ENCODE data around the gene USP2.

Gene USP2

DNA sequence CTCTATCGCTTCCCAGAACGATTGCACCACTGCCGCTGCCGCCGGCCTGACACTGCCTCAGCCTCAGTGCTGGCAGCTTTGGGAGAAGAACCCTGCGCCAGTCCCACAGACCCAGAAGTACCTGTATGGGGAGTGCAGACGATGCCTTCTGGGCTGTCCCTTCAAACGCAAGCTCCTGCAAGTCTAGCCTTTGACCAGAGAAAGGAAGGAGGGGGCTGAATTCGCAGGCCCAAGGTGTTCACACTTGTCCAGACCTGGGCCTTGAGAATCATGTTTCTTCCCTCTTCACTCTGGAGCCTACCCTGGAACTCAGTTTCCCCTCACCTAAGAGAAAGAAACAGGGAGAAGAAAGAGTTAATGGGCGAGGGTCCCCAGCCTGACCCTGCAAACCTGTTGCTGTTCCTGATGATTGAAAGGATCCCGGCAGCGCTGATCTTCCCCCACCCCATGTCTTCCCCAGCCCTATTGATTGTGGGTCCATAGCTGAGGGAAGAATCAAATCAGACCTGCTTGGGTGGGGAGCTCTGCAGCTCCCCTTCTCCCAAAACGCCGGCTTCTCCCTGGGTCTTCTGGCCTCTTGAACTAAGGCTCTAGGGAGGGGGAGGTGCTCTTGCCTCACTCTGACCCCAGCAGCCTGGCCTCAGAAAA lies 63.8 kb downstream of the USP2 start:
- DNase-seq: peak in 2 of 10 donors; percentile 71 to 87
- intact Hi-C loops (cut with DNase I): no loop called here

DNA sequence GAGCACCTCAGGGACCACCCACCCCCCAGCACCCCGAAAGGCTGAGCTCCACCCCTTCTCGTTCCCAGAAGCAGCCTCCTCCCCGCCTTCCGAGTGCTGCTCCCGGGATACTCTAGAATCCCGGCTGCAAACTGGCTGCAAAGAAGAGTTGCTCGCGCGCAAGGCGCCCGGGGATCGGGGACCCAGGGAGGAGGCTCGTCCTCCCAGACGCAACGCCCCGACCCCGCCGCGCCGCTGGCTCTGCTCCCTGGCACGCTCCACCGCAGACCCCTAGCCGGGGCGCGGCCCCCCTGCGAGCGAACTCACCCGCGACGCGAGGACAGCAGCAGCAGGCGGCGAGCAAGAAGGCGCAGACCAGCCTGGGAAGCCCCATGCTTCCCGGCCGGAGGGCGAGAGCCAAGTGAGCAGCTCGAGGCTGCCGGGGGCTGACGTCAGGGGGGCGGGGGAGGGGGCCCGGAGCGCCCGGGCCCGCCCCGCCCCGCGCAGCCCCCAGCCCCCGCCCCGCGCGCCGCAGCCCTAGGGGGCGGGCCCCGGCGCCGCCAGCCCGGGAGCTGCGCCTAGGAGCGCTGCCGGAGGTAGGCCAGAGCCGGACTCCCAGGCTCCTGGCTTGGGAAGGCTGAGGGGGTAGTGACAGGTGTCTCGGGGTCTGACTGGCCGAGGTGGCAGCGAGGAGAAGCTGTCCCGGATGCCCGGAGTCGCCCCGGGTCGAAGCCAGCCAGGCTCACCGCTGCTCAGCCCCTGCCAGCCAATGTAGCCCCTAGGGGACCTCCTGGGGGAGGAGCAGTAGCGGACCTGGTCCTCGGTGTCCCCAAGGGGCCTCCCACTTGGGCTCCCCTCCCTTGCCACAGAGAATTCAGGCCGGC lies 64.5 kb downstream of the USP2 start, which contains the start of gene MCAM:
TSS of gene MCAM (minus strand) at position 402 of the 863 bp plus-strand sequence. CDS start at position 373, 29 bp downstream.
- intact Hi-C loops (cut with DNase I): no loop called here
- peak in 5 of 10 donors; percentile 34 to 91 (median 77) for DNase-seq

DNA sequence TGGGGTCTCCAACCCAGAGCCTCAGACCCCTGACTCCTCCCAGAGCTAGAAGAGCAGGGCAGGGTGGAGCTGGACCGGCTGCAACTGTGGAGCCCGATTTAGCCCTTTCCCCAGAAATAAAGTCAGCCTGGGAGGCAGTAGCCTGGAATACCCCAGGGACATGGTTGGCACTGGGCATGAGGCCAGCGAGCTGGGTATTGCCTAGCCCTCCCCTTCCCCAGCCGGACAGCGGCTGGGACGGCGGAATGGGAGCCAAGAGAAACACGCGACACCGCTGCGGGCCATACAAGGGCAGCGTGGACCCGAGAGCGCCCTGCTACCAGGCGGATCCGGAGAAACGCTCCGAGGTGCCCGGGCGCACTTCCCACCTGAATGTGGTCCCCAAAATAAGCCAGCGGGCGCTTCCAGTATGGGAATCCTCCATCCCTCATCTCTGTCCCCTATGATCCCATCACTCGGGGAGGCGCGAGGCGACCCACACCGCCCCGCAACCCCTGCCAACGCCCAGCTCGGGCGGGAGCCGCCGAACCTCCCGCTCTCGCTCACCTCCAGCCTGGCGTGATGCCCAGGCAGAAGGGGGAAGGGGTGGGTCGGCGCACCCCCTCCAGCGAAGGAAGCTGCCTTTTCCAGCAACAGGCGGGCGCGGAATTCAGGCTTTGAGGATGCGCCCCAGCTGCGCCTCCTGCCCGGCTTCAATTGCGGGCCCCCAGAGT lies 65.3 kb downstream of the USP2 start:
- intact Hi-C loops (cut with DNase I): no loop called here

DNA sequence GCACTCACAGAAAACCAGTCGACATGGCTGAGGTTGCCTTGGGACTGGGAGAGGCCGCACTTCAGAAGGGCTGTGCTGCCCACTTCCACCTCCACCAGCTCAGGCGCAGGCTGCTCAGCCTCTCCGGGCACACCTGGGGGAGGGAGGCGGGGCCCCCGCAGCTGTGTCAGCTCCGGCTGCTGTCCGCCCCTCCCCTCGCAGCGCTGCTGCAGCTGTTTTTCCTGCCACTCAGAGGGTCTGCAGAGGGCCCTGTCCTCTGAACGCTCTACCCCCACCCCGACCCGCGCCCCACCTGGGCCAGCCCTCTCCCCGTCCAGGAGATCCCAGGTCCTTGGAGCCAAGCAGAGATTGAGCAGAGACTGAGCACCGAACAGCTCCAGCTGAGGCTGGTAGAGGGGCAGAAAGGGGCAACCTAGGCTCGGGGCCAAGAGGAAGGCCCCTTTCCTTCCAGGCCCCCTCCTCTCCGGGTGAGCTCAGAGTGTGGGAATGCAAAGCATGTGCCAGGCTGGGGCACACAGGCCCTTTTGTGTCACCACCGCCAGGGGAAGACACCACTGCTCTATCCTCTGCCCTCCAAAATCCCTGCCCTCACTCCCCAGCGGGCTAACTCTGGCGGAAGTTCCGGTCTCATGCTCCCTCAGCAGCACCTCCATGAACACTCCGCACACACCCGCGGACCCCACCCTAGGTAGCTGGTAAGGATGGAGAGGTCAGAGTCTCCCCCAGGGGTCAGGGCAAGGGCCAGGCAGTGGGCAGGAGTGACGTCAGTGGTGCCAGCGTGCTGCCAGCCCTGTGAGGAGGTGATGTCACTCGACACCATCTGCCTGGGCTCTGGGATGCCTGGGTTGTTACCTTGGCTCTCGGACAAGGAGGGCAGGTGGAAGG lies 66.1 kb downstream of the USP2 start:
- intact Hi-C loops (cut with DNase I): no loop called here
- peak in 8 of 10 donors; percentile 32 to 95 (median 60) for DNase-seq

More for the DNA sequence above, 65.3 kb downstream of the USP2 start:
- DNase-seq: peak; percentile 59 to 96 (median 79)

DNA sequence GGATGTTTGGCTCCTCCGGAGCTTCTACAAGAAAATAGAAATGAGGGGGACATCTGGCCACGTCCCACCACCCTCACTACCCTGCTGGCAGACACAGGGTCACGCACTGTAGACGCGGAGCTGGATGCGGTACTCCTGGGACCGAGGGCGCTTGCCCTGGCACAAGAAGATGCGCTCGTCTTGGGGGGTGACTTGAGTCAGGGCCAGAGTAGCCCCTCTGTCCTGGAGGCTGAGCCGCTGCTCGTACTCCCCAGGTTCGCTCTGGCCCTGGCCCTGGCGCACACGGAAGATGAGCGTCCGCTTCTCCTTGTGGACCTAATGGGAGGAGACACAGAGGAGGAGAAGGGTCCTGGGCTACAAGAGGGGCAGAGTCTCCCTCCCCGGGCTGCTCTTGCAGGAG lies 66.8 kb downstream of the USP2 start:
- DNase-seq: no peak
- intact Hi-C loops (cut with DNase I): no loop called here

DNA sequence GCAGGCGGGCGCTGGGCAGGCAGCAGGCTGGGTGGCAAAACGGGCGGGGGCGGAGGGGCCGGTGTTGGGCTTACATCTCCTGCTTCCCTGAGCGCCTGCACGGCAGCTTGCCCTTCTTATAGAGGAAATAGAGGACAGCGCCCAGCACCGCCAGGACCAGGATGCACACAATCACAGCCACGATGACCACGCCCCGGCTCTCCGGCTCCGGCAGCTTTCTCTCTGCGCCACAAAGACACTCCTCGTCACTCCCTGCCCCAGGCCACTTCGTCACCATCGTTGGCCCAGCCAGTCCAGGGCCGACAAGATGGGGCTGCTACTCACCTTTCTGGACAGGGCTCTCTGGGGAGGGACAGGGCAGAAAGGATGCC lies 70.8 kb downstream of the USP2 start:
- no peak for DNase-seq
- intact Hi-C loops (cut with DNase I): no loop called here

DNA sequence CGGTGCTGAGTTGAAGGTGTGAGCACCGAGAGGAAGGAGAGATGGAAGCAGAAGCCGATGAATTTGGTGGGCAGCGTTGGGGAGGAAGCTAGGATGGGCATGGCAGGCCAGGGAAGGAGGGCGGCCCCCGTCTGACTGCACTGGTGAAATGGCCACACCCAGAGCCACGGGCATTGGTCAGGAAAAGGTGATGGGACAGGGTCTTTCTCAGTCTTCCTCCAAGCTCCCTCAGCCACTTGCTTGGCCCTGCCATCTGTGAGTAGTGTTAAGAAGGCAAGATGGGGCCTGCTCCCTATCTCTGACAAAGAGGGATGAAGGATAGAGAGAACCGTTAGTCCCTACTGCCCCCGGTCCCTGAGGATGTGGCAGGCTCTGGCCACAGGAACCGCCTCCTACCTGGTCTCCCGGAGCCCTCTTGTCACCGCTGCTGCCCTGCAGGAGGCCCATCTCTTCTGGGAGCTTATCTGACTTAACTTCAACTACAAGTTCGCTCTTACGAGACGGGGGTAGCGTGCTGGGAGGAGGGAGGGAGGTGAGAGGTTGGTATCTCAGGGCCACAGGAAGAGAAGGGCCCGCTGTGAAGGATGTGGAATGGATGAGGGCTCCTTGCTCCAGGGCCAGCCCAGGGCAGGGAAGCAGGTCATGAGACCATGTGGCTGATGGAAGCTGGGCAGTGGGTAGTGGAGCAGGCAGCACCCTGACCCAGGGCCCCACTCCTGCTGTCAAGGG lies 71.4 kb downstream of the USP2 start:
- no peak for DNase-seq
- intact Hi-C loops (cut with DNase I): no loop called here

DNA sequence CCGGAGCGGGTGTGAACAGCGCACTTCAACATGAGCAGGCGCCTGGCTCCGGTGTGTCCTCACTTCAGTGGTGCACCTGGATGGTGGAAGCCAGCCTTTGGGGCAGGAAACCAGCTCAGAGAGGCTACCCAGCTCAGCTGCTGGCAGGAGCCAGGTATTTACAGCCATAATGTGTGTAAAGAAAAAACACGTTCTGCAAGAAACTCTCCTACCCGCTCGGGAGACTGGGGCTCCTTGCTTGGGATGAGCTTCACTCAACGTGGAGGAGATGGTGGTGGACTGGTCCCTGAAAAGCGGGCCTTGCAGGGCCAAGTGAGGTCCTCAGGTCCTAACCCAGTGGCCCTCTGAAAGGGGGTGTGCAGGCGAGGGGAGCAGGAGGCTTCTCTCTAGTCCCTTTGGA lies 72.1 kb downstream of the USP2 start:
- no peak for DNase-seq
- intact Hi-C loops (cut with DNase I): no loop called here

DNA sequence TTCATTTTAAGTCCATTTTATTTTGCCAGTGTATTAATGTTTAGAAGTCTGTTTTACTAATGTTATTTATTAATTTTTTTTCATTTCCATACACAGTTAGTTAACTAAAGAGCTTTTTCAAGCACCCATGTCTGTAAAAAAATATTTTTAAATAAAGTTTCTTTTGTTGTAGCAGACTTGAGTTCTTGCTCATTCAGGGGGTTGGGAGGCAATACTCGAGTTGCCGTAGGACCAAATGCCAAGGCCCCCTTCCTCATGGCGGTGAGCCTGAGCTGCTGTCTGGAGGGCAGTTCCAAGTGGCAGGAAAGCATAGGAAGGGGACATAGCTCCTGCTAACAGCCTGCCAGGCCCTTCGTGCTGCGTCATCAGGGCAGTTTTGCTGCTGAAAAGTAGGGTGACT lies 73.5 kb downstream of the USP2 start:
- no peak for DNase-seq
- intact Hi-C loops (cut with DNase I): no loop called here

DNA sequence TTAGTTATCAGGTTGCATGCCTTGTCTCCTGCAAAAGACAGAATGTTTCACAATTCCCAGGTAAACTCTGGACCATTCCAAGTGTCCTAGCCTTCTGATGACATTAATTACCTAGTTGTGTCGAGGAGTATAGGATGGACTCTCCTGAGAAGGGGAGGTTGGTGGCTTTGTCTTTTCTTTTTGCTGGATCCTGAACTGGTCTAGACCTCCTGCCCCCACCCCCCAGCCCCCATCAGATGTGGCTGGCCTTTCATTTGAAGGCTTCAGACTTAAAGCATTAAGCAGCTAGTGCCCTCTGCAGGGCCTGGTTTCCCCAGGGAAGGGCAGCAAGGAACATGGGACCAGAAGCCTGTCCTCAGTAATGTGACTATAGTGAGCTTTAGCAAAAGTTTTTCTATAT lies 74.3 kb downstream of the USP2 start:
- intact Hi-C loops (cut with DNase I): no loop called here
- DNase-seq: peak in 1 of 10 donors; percentile 24

DNA sequence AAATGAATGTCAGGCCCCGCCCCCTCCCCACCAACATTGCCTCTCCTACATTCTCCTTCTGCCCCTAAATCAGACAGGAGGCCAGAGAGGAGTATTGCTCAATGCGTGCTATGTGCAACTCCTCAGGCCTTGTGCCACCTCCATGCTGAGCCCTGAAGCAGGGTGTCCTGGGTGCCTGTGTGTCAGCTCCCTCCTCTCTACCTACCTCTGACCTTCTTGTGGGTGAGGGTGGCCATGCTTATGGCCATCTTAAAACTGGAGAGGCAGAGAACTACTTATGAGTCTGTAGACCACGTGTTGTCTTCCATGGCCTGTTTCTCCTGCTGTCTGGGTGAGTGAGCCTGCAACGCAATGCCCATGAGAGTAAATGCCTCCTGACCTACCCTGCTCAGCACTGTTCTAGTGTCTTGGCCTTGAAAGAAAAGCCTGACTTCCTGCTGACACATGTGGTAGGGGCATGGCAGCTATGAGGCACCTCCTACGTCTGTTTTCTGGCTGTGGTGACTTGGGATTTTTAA lies 75.1 kb downstream of the USP2 start:
- DNase-seq: no peak
- intact Hi-C loops (cut with DNase I): no loop called here

DNA sequence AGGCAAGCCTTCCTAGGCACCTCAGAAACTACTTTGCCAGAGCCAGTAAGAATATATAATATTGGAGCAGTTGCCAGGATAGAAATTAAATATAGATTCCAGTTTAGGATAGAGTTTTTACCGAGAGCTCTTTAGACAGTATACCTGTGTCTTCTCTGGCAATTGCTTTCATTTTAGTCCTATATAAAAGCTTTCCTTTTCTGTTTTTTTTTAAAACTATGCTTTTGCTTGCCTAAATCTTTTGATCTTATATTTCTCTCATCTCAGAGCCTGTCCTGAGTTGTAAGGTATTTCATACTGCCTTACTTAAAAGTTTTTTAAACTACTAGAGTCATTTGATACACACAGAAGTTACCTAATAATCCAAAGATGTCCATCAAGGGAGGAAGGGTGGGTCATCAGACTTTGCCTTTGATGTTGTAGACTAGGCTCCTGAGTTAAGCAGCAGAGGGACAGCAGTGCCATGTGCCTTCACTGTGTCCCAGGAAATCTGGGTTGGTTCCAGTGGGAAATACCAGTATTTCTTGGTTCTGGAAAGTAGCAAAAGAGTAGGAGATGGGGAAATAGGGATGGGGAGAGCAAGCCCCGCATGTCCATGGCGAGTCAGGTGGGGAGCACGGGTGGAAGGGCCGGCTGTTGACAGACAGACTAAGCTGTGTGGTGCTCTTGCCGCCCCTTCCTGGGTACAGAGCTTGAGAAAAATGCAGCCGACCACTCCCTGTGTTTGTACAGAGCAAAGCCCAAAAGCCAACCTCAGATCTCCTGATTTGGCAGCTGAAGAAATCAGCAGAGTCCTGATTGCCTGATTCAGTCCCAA lies 75.7 kb downstream of the USP2 start:
- no peak for DNase-seq
- intact Hi-C loops (cut with DNase I): no loop called here

Data from posterior cingulate gyrus (tissue), 11 donors.